KOPT-K1 (cell line): ENCODE results near the gene SERAC1.
"Not testable (repeated sequence)": the region's sequence is repeated elsewhere in the genome, so short reads cannot be mapped to it uniquely, and the experiment has no call there.

ENCODE experiments used
- H3K27ac ChIP-seq: fragments of 200-600 bp; sonication (generic); 2 replicates; pipeline ENCODE4 v1.5.1; 2016; ENCODE audit warnings: antibody characterized with exemption, mild to moderate bottlenecking, low read depth, low read length; ENCODE audit not compliant: poor library complexity, severe bottlenecking
- H3K36me3 ChIP-seq: fragments of 200-600 bp; sonication (generic); 2 replicates; pipeline ENCODE4 v1.5.1; 2017; ENCODE audit warnings: antibody characterized with exemption, mild to moderate bottlenecking, low read length, moderate library complexity; ENCODE audit not compliant: insufficient read depth
- H3K9me3 ChIP-seq: fragments of 200-600 bp; sonication (generic); 2 replicates; pipeline ENCODE4 v1.5.1; 2017; ENCODE audit warnings: antibody characterized with exemption, low read length, mild to moderate bottlenecking; ENCODE audit not compliant: insufficient read depth, poor library complexity, severe bottlenecking

SERAC1 gene

DNA sequence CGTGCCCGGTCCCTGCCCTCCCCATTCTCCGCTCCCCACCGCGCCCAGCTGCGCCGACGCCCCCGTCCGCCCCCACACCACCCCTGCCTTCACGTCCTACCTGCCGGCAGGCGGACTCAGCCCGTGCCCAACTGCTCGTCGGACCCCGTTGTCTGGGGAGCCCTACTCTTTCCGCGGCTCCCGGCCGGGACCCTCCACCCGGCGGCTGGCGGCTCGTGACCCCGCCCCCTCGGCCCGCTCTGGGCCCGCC lies at the start of gene SERAC1:
TSS of gene SERAC1 (minus strand) at position 223 of the 250 bp plus-strand sequence. CDS start 9,899 bp downstream, outside the sequence.
- Histone ChIP-seq H3K9me3 (no peaks in the 10 kb centered on the region), H3K27ac (peak within 1 kb of the TSS; percentile 90), H3K36me3 (no peaks in the 10 kb centered on the region)

DNA sequence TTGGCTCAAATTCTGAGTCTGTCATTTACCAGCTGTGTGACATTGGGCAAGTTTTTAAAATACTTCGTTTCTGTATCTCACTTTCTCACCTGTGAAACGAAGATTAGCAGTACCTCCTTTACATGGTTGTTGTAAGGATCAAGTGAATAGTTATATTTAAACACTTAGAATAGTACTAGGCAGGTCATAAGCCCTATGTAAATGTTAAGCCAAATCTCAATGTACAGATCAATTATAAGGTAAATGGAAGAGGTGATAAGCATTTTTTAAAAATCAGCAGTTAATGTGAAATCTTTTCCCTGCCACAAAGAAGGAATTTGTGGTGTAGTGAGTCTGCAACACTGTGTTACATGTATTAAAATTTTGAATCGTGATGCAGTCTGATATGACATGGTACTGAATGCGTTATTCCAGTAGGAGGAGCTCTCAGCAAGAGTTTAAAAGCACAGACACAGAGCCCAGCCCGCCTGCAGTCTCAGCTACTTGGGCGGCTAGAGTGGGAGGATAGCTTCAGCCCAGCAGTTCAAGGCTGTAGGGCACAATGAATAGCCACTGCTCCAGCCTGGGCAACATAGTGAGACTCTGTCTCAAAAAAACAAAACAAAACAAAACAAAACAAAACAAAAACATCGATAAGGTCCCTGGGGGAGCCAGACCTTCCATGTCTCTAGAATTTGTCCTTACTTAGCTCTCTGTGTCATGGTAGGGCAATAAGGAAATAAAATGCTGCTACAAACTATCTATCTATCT lies 46.0 kb upstream of the SERAC1 start:
- Histone ChIP-seq H3K36me3 (no peaks in the 10 kb centered on the region), H3K9me3 (no peaks in the 10 kb centered on the region), H3K27ac (no peak overlapping the region)

DNA sequence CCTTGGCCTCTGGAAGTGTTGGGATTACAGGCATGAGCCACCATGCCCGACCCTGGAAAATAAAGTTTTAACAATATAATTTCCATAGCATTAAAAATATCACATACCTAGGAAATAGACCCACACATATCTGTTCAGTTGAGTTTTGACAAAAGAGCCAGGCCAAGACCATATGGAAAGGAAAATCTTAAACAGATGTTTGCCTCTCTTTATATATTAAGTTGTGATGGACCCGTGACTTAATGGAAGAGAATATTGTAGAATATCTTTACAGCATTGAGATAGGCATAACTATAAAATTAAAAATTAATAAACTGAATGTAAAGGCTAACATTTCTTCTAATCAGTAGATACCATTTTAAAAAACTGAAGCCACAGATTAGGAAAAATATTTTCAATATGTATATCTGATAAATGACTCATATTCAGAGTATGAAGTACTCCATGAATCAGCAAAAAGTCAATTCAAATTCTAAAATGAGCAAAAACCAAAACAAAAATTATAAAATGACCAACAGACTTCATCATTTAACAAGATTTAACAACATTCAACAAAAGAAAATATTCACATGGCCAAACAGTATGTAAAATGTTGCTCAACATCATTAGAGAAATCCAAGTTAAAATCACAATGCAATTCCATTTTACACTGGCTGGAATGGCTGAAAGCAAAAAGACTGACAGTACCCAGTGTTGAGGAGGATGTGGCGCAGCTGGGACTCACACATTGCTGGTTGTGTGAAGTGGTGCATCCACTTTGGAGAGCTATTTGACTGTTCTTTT lies 43.4 kb upstream of the SERAC1 start:
- Histone ChIP-seq H3K36me3 (no peaks in the 10 kb centered on the region), H3K9me3 (no peaks in the 10 kb centered on the region), H3K27ac (no peak overlapping the region)

- H3K9me3 ChIP-seq, H3K27ac ChIP-seq, H3K36me3 ChIP-seq: not testable (repeated sequence)
Measured at GRCh38 chr6:158209582-158210333, 41.7 kb upstream of the SERAC1 start.

DNA sequence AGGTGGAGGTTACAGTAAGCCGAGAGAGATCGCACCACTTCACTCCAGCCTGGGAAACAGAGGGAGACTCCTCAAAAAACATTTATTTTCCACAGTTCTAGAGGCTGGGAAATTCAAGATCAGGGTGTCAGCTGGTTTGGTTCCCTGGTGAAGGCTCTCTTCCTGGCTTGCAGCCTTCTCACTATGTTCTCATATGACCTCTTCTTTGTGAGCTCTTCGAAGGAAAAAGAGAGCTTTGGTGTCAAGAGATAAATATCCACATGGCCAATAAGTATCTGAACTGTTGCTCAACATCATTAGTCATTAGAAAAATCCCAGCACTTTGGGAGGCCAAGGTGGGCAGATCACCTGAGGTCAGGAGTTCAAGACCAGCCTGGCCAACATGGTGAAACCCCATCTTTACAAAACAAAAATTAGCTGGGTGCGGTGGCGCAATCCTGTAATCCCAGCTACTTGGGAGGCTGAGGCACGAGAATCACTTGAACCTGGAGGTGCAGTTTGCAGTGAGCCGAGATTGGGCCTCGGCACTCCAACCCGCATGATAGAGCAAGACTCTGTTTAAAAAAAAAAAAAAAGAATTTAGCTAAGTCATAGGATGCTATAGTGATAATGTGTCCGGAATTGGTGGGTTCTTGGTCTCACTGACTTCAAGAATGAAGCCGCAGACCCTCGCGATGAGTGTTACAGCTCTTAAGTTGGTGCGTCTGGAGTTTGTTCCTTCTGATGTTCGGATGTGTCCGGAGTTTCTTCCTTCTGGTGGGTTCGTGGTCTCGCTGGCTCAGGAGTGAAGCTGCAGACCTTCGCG lies 40.4 kb upstream of the SERAC1 start:
- not testable (repeated sequence) for H3K27ac ChIP-seq, H3K9me3 ChIP-seq, H3K36me3 ChIP-seq

GRCh38 chr6:158207422-158207788 lies 39.3 kb upstream of the SERAC1 start:
- Histone ChIP-seq H3K27ac (no peak overlapping the region), H3K36me3 (no peaks in the 10 kb centered on the region), H3K9me3 (no peaks in the 10 kb centered on the region)

- Histone ChIP-seq H3K9me3 (no peaks in the 10 kb centered on the region), H3K27ac (no peak overlapping the region), H3K36me3 (no peaks in the 10 kb centered on the region)
Measured at GRCh38 chr6:158206740-158207421, 38.8 kb upstream of the SERAC1 start.

DNA sequence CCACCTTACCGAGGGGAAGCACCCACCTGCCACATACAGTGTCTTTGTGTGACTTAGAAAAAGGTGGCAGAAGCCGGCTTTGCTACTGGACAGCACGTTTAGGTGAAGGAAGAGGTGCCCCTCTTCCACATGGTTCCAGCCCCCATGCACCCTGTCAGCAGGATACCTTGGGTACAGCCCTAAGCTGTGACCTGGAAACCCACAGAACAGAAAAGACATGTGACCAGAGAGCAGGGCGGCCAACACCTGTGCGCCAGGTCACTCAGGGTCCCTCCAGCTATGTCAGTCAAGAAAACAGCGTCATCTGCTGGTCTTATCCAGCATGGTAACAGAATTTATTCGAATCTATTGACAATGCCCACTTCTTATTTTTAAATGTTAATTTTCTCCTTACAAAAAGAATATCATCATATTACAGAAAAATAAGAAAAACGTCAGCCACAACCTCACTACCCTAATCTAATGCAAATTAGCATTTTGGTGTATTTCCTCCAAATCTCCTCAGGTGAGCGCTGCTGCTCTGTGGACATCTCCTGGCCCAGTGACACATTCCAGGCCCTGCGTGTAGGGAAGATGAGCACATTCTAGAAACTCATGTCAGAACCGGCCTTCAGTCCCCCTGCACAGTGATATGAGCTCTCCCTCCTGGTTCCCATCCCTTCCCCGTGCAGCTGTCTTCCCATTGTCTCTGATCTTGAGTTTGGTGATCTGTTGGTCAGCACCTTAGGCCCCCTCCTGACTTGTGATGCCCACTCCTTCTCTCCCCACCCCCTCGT lies 37.3 kb upstream of the SERAC1 start:
- H3K9me3 ChIP-seq = no peaks in the 10 kb centered on the region
- no peak overlapping the region for H3K27ac ChIP-seq
- no peaks in the 10 kb centered on the region for H3K36me3 ChIP-seq

- Histone ChIP-seq H3K36me3 (no peaks in the 10 kb centered on the region), H3K9me3 (no peaks in the 10 kb centered on the region), H3K27ac (no peak overlapping the region)
Measured at GRCh38 chr6:158198461-158198860, 30.4 kb upstream of the SERAC1 start.

- no peak overlapping the region for H3K27ac ChIP-seq
- peaks cover 13% of the 10 kb centered on the region; the same call in 1 of the 2 replicates for H3K36me3 ChIP-seq
- no peaks in the 10 kb centered on the region for H3K9me3 ChIP-seq
Measured at GRCh38 chr6:158194487-158195280, 26.6 kb upstream of the SERAC1 start.

DNA sequence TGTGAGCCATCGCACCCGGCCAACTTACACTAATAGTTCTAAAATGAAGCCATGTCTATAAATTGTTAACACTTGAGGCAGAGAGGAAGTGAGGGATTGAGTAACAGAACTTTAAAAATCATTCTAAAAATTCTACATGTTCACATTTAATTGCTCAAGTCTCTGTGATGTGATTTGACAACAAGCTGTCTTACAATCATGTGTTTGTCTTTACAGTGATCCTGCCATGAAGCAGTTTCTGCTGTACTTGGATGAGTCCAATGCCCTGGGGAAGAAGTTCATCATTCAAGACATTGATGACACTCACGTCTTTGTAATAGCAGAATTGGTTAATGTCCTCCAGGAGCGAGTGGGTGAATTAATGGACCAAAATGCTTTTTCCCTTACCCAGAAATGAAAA lies 23.7 kb upstream of the SERAC1 start:
- H3K9me3 ChIP-seq = no peaks in the 10 kb centered on the region
- peaks cover 13% of the 10 kb centered on the region; the same call in 1 of the 2 replicates for H3K36me3 ChIP-seq
- H3K27ac ChIP-seq = no peak overlapping the region

DNA sequence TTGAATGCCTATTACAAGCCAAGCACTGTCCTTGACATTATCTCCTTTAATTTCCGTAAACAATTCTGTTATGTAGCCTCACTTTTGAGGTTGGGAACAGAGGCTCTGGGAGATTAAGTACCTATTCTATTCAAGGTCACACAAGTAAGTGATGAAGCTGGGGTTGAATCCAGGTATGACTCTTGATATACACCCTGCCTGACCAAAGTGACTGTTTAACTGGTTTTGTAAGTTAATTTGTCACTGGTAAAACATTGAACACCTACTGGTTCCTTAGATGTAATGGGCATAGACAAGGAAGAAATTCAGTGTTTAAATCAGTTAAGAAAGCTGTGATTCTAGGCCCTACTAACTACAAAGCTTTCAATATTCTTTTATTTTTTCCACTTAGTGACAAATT lies 23.0 kb upstream of the SERAC1 start:
- peaks cover 13% of the 10 kb centered on the region; the same call in 1 of the 2 replicates for H3K36me3 ChIP-seq
- H3K9me3 ChIP-seq = no peaks in the 10 kb centered on the region
- H3K27ac ChIP-seq = no peak overlapping the region

DNA sequence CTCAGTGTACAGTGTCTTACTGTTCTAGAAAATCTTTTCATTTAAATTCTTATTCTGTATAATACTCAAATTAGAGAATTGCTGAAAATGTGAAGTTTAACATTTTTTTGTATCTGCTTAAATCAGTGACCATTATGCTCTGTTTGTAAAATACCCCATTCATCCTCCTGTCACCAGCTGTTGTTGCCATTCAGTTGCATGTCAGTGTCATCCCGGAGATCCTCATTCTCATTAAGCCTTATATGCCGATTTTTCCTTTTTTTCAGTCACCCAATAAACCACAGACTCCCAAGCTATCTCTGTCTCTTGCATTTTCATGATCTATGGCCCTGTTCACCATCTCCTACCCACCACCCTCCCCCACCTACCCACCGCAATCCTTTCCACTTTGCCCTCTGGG lies 20.5 kb upstream of the SERAC1 start:
- Histone ChIP-seq H3K9me3 (no peaks in the 10 kb centered on the region), H3K27ac (no peak overlapping the region), H3K36me3 (peaks cover 13% of the 10 kb centered on the region; the same call in 1 of the 2 replicates)
